ENCODE measurements around the gene RNU6-1.

DNA sequence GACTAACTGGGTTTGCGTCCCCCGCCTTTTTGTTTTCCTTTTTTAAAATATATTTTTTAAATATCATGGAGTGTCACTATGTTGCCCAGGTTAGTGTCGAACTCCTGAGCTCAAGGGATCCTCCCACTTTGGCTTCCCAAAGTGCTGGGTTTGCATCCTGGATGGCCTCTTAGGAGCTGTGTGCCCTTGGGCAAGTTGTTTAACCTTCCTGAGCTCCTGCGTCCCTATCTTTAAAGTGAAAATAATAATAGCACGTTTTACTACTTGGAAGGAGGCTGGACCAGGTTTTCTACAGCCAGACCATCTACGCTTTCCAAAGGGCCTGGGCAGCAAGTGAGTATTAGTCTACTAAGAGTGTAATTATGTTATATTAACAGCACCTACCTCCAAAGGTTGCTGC is 44.2 kb upstream of the RNU6-1 start:
- TF ChIP-seq ZNF23 (tag by site-specific recombination; IDR thresholded peaks at IDR 0.05; ENCODE audit: borderline replicate concordance) (no peak), ZNF10 (tag by site-specific recombination; IDR thresholded peaks at IDR 0.05) (no peak), WT1 (tag by site-specific recombination; IDR thresholded peaks at IDR 0.05) (no peak), SP2 (tag by site-specific recombination; IDR thresholded peaks at IDR 0.05) (no peak), ZFP41 (tag by site-specific recombination; IDR thresholded peaks at IDR 0.05; ENCODE audit: borderline replicate concordance) (no peak), KLF16 (tag by site-specific recombination; IDR thresholded peaks at IDR 0.05) (no peak), ZNF776 (tag by site-specific recombination; IDR thresholded peaks at IDR 0.05; ENCODE audit: borderline replicate concordance) (no peak)
- TF ChIP-seq, protein P1, sequence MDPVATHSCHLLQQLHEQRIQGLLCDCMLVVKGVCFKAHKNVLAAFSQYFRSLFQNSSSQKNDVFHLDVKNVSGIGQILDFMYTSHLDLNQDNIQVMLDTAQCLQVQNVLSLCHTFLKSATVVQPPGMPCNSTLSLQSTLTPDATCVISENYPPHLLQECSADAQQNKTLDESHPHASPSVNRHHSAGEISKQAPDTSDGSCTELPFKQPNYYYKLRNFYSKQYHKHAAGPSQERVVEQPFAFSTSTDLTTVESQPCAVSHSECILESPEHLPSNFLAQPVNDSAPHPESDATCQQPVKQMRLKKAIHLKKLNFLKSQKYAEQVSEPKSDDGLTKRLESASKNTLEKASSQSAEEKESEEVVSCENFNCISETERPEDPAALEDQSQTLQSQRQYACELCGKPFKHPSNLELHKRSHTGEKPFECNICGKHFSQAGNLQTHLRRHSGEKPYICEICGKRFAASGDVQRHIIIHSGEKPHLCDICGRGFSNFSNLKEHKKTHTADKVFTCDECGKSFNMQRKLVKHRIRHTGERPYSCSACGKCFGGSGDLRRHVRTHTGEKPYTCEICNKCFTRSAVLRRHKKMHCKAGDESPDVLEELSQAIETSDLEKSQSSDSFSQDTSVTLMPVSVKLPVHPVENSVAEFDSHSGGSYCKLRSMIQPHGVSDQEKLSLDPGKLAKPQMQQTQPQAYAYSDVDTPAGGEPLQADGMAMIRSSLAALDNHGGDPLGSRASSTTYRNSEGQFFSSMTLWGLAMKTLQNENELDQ (tag by site-specific recombination; IDR thresholded peaks at IDR 0.05; ENCODE audit: low read depth), result no peak

Data from HEK293 (cell line).